GM23338 (cell line): Measurements from ENCODE around the gene HCAR2. TPM values are rescaled to one million over a fixed set of nuclear protein-coding genes. Genes with fewer than 3 reads are reported as not detected.

Source experiments
- ATAC-seq: fragments of 200-7000 bp; cut with Tn5 transposase; 3 replicates; pipeline ENCODE4 v1.9.1; 2020
- DNase-seq: peaks from one replicate; pipeline ENCODE4 v3.0.0-alpha.2; 2015; ENCODE audit warnings: low spot score
- H2AFZ ChIP-seq: fragments of 200-600 bp; sonication (generic); 2 replicates; pipeline ENCODE4 v1.8.0; 2016; ENCODE audit warnings: antibody characterized with exemption, mild to moderate bottlenecking, moderate library complexity
- H3F3A ChIP-seq: fragments of 200-600 bp; sonication (generic); replicated peaks from 2 replicates; pipeline ENCODE4 v1.8.0; 2017; ENCODE audit warnings: antibody characterized with exemption, mixed run types, low read depth
- H3K27ac ChIP-seq: fragments of 200-600 bp; sonication (generic); 2 replicates; pipeline ENCODE4 v1.6.1; 2016; ENCODE audit warnings: low read depth
- H3K27me3 ChIP-seq: fragments of 200-600 bp; sonication (generic); 2 replicates; pipeline ENCODE4 v1.8.0; 2016; ENCODE audit warnings: mild to moderate bottlenecking, mixed run types, moderate library complexity; ENCODE audit not compliant: insufficient read depth
- H3K36me3 ChIP-seq: fragments of 200-600 bp; sonication (generic); 2 replicates; pipeline ENCODE4 v1.8.0; 2016; ENCODE audit warnings: mild to moderate bottlenecking; ENCODE audit not compliant: insufficient read depth
- H3K4me1 ChIP-seq: fragments of 200-600 bp; sonication (generic); 2 replicates; pipeline ENCODE4 v1.8.0; 2016; ENCODE audit warnings: mild to moderate bottlenecking, moderate library complexity; ENCODE audit not compliant: insufficient read depth
- H3K4me2 ChIP-seq: fragments of 200-600 bp; sonication (generic); 2 replicates; pipeline ENCODE4 v1.7.1; 2017; ENCODE audit warnings: mixed run types
- H3K4me3 ChIP-seq: fragments of 200-600 bp; sonication (generic); 2 replicates; pipeline ENCODE4 v1.6.1; 2016; ENCODE audit warnings: mixed run types
- H3K79me2 ChIP-seq: fragments of 200-600 bp; sonication (generic); replicated peaks from 2 replicates; pipeline ENCODE4 v1.8.0; 2017; ENCODE audit warnings: mild to moderate bottlenecking; ENCODE audit not compliant: insufficient read depth
- H3K9me2 ChIP-seq: fragments of 200-600 bp; sonication (generic); 2 replicates; pipeline ENCODE4 v1.8.0; 2017; ENCODE audit not compliant: insufficient read depth
- H4K20me1 ChIP-seq: fragments of 200-600 bp; sonication (generic); replicated peaks from 2 replicates; pipeline ENCODE4 v1.8.0; 2017; ENCODE audit warnings: mild to moderate bottlenecking; ENCODE audit not compliant: insufficient read depth
- H3K27ac Mint-ChIP-seq: 2 replicates; pipeline ENCODE4 v1.8.0; 2020; ENCODE audit warnings: inconsistent platforms, mild to moderate bottlenecking, moderate library complexity, mixed read lengths
- H3K27me3 Mint-ChIP-seq: 3 replicates; pipeline ENCODE4 v1.8.0; 2022; ENCODE audit warnings: low read depth, mild to moderate bottlenecking, moderate library complexity, mixed read lengths, inconsistent platforms; ENCODE audit not compliant: insufficient read depth, poor library complexity
- H3K36me3 Mint-ChIP-seq: 3 replicates; pipeline ENCODE4 v1.8.0; 2021; ENCODE audit warnings: low read depth, mild to moderate bottlenecking, inconsistent platforms, moderate library complexity, mixed read lengths
- H3K4me1 Mint-ChIP-seq: 3 replicates; pipeline ENCODE4 v1.8.0; 2020; ENCODE audit warnings: mild to moderate bottlenecking, inconsistent platforms, mixed read lengths
- H3K4me3 Mint-ChIP-seq: 3 replicates; pipeline ENCODE4 v1.8.0; 2021; ENCODE audit warnings: moderate library complexity, mild to moderate bottlenecking, inconsistent platforms, mixed read lengths
- H3K9me3 Mint-ChIP-seq: 3 replicates; pipeline ENCODE4 v1.8.0; 2020; ENCODE audit warnings: moderate library complexity, mild to moderate bottlenecking, inconsistent platforms, mixed read lengths
- CREB1 ChIP-seq: fragments of 250-450 bp; sonication (Bioruptor Pico); IDR thresholded peaks from 2 replicates; pipeline ENCODE4 v1.5.0; 2020; ENCODE audit warnings: low read depth, mild to moderate bottlenecking, moderate library complexity
- CTCF ChIP-seq, 2 experiments: fragments of 200-600 bp in 1 of 2; sonication (generic) in 1 of 2; conservative IDR thresholded peaks; 2 replicates each; pipeline versions ENCODE4 v1.5.1 to v1.6.1; 2016 to 2017; ENCODE audit warnings: antibody characterized with exemption in 2 of 2, low read depth in 2 of 2, mild to moderate bottlenecking in 2 of 2, moderate library complexity in 1 of 2
- ETS1 ChIP-seq: IDR thresholded peaks from 2 replicates; pipeline ENCODE4 v1.6.1; 2016; ENCODE audit warnings: antibody characterized with exemption
- EZH2 ChIP-seq: fragments of 200-600 bp; sonication (generic); IDR thresholded peaks from one replicate; pipeline ENCODE4 v1.8.0; 2017; ENCODE audit warnings: antibody characterized with exemption, mild to moderate bottlenecking, low read depth; ENCODE audit not compliant: unreplicated experiment
- EZH2phosphoT487 ChIP-seq: fragments of 200-600 bp; sonication (generic); IDR thresholded peaks from one replicate; pipeline ENCODE4 v1.8.1; 2018; ENCODE audit warnings: antibody characterized with exemption; ENCODE audit not compliant: unreplicated experiment
- JUNB ChIP-seq: IDR thresholded peaks from one replicate; pipeline ENCODE4 v1.6.1; 2016; ENCODE audit warnings: antibody characterized with exemption; ENCODE audit not compliant: unreplicated experiment
- NANOG ChIP-seq: IDR thresholded peaks from 2 replicates; pipeline ENCODE4 v1.6.1; 2016; ENCODE audit warnings: antibody characterized with exemption, borderline replicate concordance
- POLR2AphosphoS5 ChIP-seq: IDR thresholded peaks from 2 replicates; pipeline ENCODE4 v1.6.1; 2016; ENCODE audit warnings: antibody characterized with exemption, low read depth
- REST ChIP-seq: IDR thresholded peaks from one replicate; pipeline ENCODE4 v1.6.1; 2018; ENCODE audit warnings: antibody characterized with exemption; ENCODE audit not compliant: unreplicated experiment
- STAT1 ChIP-seq: IDR thresholded peaks from one replicate; pipeline ENCODE4 v1.6.1; 2016; ENCODE audit warnings: antibody characterized with exemption; ENCODE audit not compliant: unreplicated experiment
- ZNF114 ChIP-seq: fragments of 250-450 bp; sonication (Bioruptor Pico); IDR thresholded peaks from 2 replicates; pipeline ENCODE4 v1.5.0; 2020; ENCODE audit warnings: mild to moderate bottlenecking, moderate library complexity
- ZNF331 ChIP-seq: fragments of 250-450 bp; sonication (Bioruptor Pico); IDR thresholded peaks from 2 replicates; pipeline ENCODE4 v1.5.0; 2020; ENCODE audit warnings: low read depth, mild to moderate bottlenecking, moderate library complexity
- ZNF462 ChIP-seq: fragments of 250-450 bp; sonication (Bioruptor Pico); IDR thresholded peaks from 2 replicates; pipeline ENCODE4 v1.5.0; 2020; ENCODE audit warnings: mild to moderate bottlenecking, moderate library complexity
- polyA plus RNA-seq: library from polyadenylated mRNA; unstranded; fragments of >200 nt; fragmentation: Nextera tagmentation; extraction: Ambion mirVana; gene quantifications from 2 replicates; pipeline ENCODE4 v1.2.1, GENCODE V29; 2016
- total RNA-seq: library from RNA; depleted of rRNA; stranded (reverse); fragments of >200 nt; shearing (Covaris generic); gene quantifications from 2 replicates; pipeline ENCODE4 v1.2.3, GENCODE V29; 2014

HCAR2 gene
- total and polyA plus RNA-seq, 2 experiments from 2014 or later: not detected

GRCh38 chr12:122732611-122733010 is 29.5 kb upstream of the HCAR2 start:
- Histone ChIP-seq H3K79me2 (no peaks in the 10 kb centered on the region), H3K4me2 (no peak overlapping the region), H3K4me1 (no peaks in the 10 kb centered on the region), H3K4me3 (no peak overlapping the region), H2AFZ (no peak overlapping the region), H3K27me3 (no peaks in the 10 kb centered on the region), H3K27ac (no peak overlapping the region), H3K9me2 (no peaks in the 10 kb centered on the region), H3K36me3 (no peaks in the 10 kb centered on the region), H4K20me1 (no peaks in the 10 kb centered on the region), H3F3A (no peaks in the 10 kb centered on the region)
- peaks cover 2% of the 10 kb centered on the region; the same call in 2 of the 3 replicates for H3K9me3 Mint-ChIP-seq
- no peak for TF ChIP-seq CREB1
- TF ChIP-seq EZH2phosphoT487: no peak
- no peak for TF ChIP-seq EZH2
- TF ChIP-seq NANOG: no peak
- no peak for TF ChIP-seq REST
- TF ChIP-seq CTCF (conservative IDR thresholded peaks at IDR 0.05; ENCODE audit: low read depth in 2 of 2): no peak
- no peak for TF ChIP-seq ZNF331
- no peak for TF ChIP-seq ZNF114
- no peak for TF ChIP-seq JUNB
- no peak for TF ChIP-seq POLR2AphosphoS5
- no peak for TF ChIP-seq ZNF462
- TF ChIP-seq ETS1: no peak
- no peak for TF ChIP-seq STAT1
- no peak overlapping the region for H3K4me3 Mint-ChIP-seq
- DNase-seq: no peak
- no peak for ATAC-seq
- no peaks in the 10 kb centered on the region for H3K36me3 Mint-ChIP-seq
- H3K27me3 Mint-ChIP-seq: peaks cover 6% of the 10 kb centered on the region
- H3K27ac Mint-ChIP-seq: no peak overlapping the region
- peaks cover 7% of the 10 kb centered on the region; the same call in 2 of the 3 replicates for H3K4me1 Mint-ChIP-seq
